ENCODE data around the gene NELL2. TPM values are rescaled to one million over a fixed set of nuclear protein-coding genes. Genes with fewer than 3 reads are reported as not detected.
"Not testable (repeated sequence)": the region's sequence is repeated elsewhere in the genome, so short reads cannot be mapped to it uniquely, and the experiment has no call there.

NELL2 gene
- polyA plus RNA-seq, 2 donors: 0.44 to 0.63 TPM

- H3K36me3 ChIP-seq (ENCODE audit: control insufficient read depth in 2 of 2, insufficient read depth in 2 of 2, low read length in 1 of 2): not testable (repeated sequence)
- 94 to 95% methylated on average over 22 of the region's 22 CpGs for WGBS, 2 donors
Measured at GRCh38 chr12:44686821-44687432, 189.2 kb downstream of the NELL2 start.

GRCh38 chr12:44677724-44678123, 198.4 kb downstream of the NELL2 start:
- Histone ChIP-seq H3K9me3 (ENCODE audit: control insufficient read depth in 2 of 2, insufficient read depth in 1 of 2, low read depth in 1 of 2, low read length in 1 of 2) (no peaks in the 10 kb centered on the region), H3K27me3 (ENCODE audit: control insufficient read depth in 1 of 2, insufficient read depth in 2 of 2, low read length in 2 of 2) (no peaks in the 10 kb centered on the region), H3K27ac (ENCODE audit: low read depth in 2 of 2, low read length in 1 of 2) (no peak overlapping the region), H3K4me1 (ENCODE audit: control insufficient read depth in 2 of 2, insufficient read depth in 2 of 2, low read length in 1 of 2) (no peaks in the 10 kb centered on the region), H3K36me3 (ENCODE audit: control insufficient read depth in 2 of 2, insufficient read depth in 2 of 2, low read length in 1 of 2) (no peaks in the 10 kb centered on the region), H3K4me3 (ENCODE audit: low read depth in 1 of 2, low read length in 2 of 2) (no peak overlapping the region)

More at GRCh38 chr12:44686821-44687432, 189.2 kb downstream of the NELL2 start:
- H3K4me3 ChIP-seq (ENCODE audit: low read depth in 1 of 2, low read length in 2 of 2); H3K9me3 ChIP-seq (ENCODE audit: control insufficient read depth in 2 of 2, insufficient read depth in 1 of 2, low read depth in 1 of 2, low read length in 1 of 2); H3K27ac ChIP-seq (ENCODE audit: low read depth in 2 of 2, low read length in 1 of 2); H3K4me1 ChIP-seq (ENCODE audit: control insufficient read depth in 2 of 2, insufficient read depth in 2 of 2, low read length in 1 of 2); H3K27me3 ChIP-seq (ENCODE audit: control insufficient read depth in 1 of 2, insufficient read depth in 2 of 2, low read length in 2 of 2): not testable (repeated sequence)

DNA sequence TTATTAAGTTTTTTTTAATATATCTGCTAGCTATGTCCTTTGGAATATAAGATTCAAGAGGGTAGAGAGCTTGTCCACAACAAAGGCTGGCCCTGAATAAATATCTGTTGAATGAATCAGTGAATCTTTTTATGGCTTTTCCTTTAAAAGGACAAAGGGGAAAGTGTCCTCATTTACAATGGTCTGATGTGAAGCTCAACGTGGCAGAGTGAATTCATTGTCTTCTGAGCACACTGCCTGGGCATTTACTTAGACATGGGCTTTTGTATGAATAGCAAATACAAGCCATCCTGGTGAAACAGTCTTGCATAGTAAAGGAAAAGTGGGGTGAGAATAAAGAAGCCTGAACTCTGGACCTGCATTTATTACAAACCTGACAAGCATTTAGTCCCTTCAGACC, 201.2 kb downstream of the NELL2 start:
- Histone ChIP-seq H3K4me1 (ENCODE audit: control insufficient read depth in 2 of 2, insufficient read depth in 2 of 2, low read length in 1 of 2) (no peaks in the 10 kb centered on the region), H3K4me3 (ENCODE audit: low read depth in 1 of 2, low read length in 2 of 2) (no peak overlapping the region)
- 13 to 14% methylated on average over 1 of the region's 1 CpG for WGBS, 2 donors

DNA sequence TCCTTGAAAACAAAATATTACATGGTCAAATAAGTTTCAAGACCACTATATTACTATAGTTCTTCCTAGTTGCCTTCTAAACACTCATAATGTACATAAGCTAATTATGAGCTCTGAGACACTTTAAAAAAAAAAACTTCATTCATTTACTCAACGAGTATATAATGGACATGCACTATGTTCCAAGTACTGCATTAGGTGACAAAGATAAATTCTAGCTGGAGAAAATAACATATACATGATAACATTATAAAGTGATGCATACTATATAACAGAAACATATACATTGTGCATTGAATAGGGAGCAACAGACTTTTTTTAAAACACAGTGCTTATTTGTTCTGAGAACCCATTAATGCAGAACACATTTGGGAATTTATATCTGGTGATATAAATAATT, 202.3 kb downstream of the NELL2 start:
- no peaks in the 10 kb centered on the region for H3K36me3 ChIP-seq (ENCODE audit: control insufficient read depth in 2 of 2, insufficient read depth in 2 of 2, low read length in 1 of 2)
- 54 to 64% methylated on average over 1 of the region's 1 CpG for WGBS, 2 donors

More for the DNA sequence above, 201.2 kb downstream of the NELL2 start:
- Histone ChIP-seq H3K27me3 (ENCODE audit: control insufficient read depth in 1 of 2, insufficient read depth in 2 of 2, low read length in 2 of 2) (no peaks in the 10 kb centered on the region), H3K36me3 (ENCODE audit: control insufficient read depth in 2 of 2, insufficient read depth in 2 of 2, low read length in 1 of 2) (no peaks in the 10 kb centered on the region), H3K27ac (ENCODE audit: low read depth in 2 of 2, low read length in 1 of 2) (no peak overlapping the region), H3K9me3 (ENCODE audit: control insufficient read depth in 2 of 2, insufficient read depth in 1 of 2, low read depth in 1 of 2, low read length in 1 of 2) (no peaks in the 10 kb centered on the region)

DNA sequence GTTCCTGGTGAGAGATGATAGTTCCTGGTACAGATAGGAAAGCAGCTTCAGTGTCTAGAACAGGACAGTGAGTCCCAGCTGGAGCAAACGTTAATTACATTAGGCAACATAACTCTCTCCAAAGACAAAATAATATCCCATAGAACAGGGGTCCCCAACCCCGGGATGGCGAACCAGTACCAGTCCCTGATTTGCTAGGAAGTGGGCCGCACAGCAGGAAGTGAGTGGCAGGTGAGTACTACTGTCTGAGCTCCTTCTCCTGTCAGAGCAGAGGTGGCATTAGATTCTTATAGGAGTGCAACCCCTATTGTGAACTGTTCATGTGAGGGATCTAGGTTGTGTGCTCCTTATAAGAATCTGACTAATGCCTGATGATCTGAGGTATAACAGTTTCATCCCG, 204.1 kb downstream of the NELL2 start:
- Histone ChIP-seq H3K4me1 (ENCODE audit: control insufficient read depth in 2 of 2, insufficient read depth in 2 of 2, low read length in 1 of 2) (no peaks in the 10 kb centered on the region), H3K4me3 (ENCODE audit: low read depth in 1 of 2, low read length in 2 of 2) (no peak overlapping the region), H3K27ac (ENCODE audit: low read depth in 2 of 2, low read length in 1 of 2) (no peak overlapping the region), H3K27me3 (ENCODE audit: control insufficient read depth in 1 of 2, insufficient read depth in 2 of 2, low read length in 2 of 2) (no peaks in the 10 kb centered on the region), H3K36me3 (ENCODE audit: control insufficient read depth in 2 of 2, insufficient read depth in 2 of 2, low read length in 1 of 2) (no peaks in the 10 kb centered on the region), H3K9me3 (ENCODE audit: control insufficient read depth in 2 of 2, insufficient read depth in 1 of 2, low read depth in 1 of 2, low read length in 1 of 2) (peaks cover 7 to 9% of the 10 kb centered on the region in 2 donors)
- 89 to 92% methylated on average over 5 of the region's 5 CpGs for WGBS, 2 donors

More for the DNA sequence above, 202.3 kb downstream of the NELL2 start:
- H3K4me1 ChIP-seq (ENCODE audit: control insufficient read depth in 2 of 2, insufficient read depth in 2 of 2, low read length in 1 of 2): no peaks in the 10 kb centered on the region
- H3K4me3 ChIP-seq (ENCODE audit: low read depth in 1 of 2, low read length in 2 of 2): no peak overlapping the region
- H3K27ac ChIP-seq (ENCODE audit: low read depth in 2 of 2, low read length in 1 of 2): no peak overlapping the region
- H3K27me3 ChIP-seq (ENCODE audit: control insufficient read depth in 1 of 2, insufficient read depth in 2 of 2, low read length in 2 of 2): no peaks in the 10 kb centered on the region
- H3K9me3 ChIP-seq (ENCODE audit: control insufficient read depth in 2 of 2, insufficient read depth in 1 of 2, low read depth in 1 of 2, low read length in 1 of 2): peaks cover 0 to under 1% of the 10 kb centered on the region in 2 donors

- Histone ChIP-seq H3K27ac (ENCODE audit: low read depth in 2 of 2, low read length in 1 of 2) (no peak overlapping the region), H3K4me1 (ENCODE audit: control insufficient read depth in 2 of 2, insufficient read depth in 2 of 2, low read length in 1 of 2) (no peaks in the 10 kb centered on the region), H3K9me3 (ENCODE audit: control insufficient read depth in 2 of 2, insufficient read depth in 1 of 2, low read depth in 1 of 2, low read length in 1 of 2) (peaks cover 7 to 9% of the 10 kb centered on the region in 2 donors), H3K36me3 (ENCODE audit: control insufficient read depth in 2 of 2, insufficient read depth in 2 of 2, low read length in 1 of 2) (no peaks in the 10 kb centered on the region), H3K27me3 (ENCODE audit: control insufficient read depth in 1 of 2, insufficient read depth in 2 of 2, low read length in 2 of 2) (no peaks in the 10 kb centered on the region), H3K4me3 (ENCODE audit: low read depth in 1 of 2, low read length in 2 of 2) (no peak overlapping the region)
- 87 to 92% methylated on average over 4 of the region's 4 CpGs for WGBS, 2 donors
Measured at GRCh38 chr12:44668443-44668842, 207.7 kb downstream of the NELL2 start.

GRCh38 chr12:44667461-44667860, 208.7 kb downstream of the NELL2 start:
- Histone ChIP-seq H3K27me3 (ENCODE audit: control insufficient read depth in 1 of 2, insufficient read depth in 2 of 2, low read length in 2 of 2) (no peaks in the 10 kb centered on the region), H3K36me3 (ENCODE audit: control insufficient read depth in 2 of 2, insufficient read depth in 2 of 2, low read length in 1 of 2) (no peaks in the 10 kb centered on the region), H3K4me1 (ENCODE audit: control insufficient read depth in 2 of 2, insufficient read depth in 2 of 2, low read length in 1 of 2) (no peaks in the 10 kb centered on the region), H3K27ac (ENCODE audit: low read depth in 2 of 2, low read length in 1 of 2) (no peak overlapping the region), H3K4me3 (ENCODE audit: low read depth in 1 of 2, low read length in 2 of 2) (no peak overlapping the region), H3K9me3 (ENCODE audit: control insufficient read depth in 2 of 2, insufficient read depth in 1 of 2, low read depth in 1 of 2, low read length in 1 of 2) (peaks cover 7 to 9% of the 10 kb centered on the region in 2 donors)
- WGBS, 2 donors: 69 to 81% methylated on average over 4 of the region's 4 CpGs

- 53 to 60% methylated on average over 2 of the region's 2 CpGs for WGBS, 2 donors
- no peak overlapping the region for H3K27ac ChIP-seq (ENCODE audit: low read depth in 2 of 2, low read length in 1 of 2)
- no peak overlapping the region for H3K4me3 ChIP-seq (ENCODE audit: low read depth in 1 of 2, low read length in 2 of 2)
- H3K36me3 ChIP-seq (ENCODE audit: control insufficient read depth in 2 of 2, insufficient read depth in 2 of 2, low read length in 1 of 2): no peaks in the 10 kb centered on the region
- H3K4me1 ChIP-seq (ENCODE audit: control insufficient read depth in 2 of 2, insufficient read depth in 2 of 2, low read length in 1 of 2): no peaks in the 10 kb centered on the region
- H3K9me3 ChIP-seq (ENCODE audit: control insufficient read depth in 2 of 2, insufficient read depth in 1 of 2, low read depth in 1 of 2, low read length in 1 of 2): peaks cover 4 to 5% of the 10 kb centered on the region in 2 donors
- no peaks in the 10 kb centered on the region for H3K27me3 ChIP-seq (ENCODE audit: control insufficient read depth in 1 of 2, insufficient read depth in 2 of 2, low read length in 2 of 2)
Measured at GRCh38 chr12:44663291-44663690, 212.8 kb downstream of the NELL2 start.

DNA sequence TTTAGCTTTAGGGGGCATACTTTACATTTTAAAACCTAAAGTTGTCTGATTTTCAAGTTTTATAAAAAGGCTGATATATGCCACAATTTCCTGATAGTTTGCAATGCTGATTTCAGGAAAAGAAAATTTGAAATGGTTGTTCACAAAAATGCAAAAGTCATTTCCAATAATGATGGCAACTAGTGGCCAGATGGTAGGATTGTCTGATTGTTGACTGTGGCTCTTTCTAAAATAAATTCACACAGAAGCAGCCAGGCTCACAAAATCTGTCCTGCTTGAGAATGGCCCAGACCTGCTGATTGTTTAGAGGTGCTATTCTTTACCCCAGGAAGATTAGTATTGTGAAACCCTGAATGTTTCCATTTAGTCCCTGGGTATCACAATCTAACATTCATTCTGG, 220.3 kb downstream of the NELL2 start:
- Histone ChIP-seq H3K27ac (ENCODE audit: low read depth in 2 of 2, low read length in 1 of 2) (no peak overlapping the region), H3K36me3 (ENCODE audit: control insufficient read depth in 2 of 2, insufficient read depth in 2 of 2, low read length in 1 of 2) (no peaks in the 10 kb centered on the region), H3K4me1 (ENCODE audit: control insufficient read depth in 2 of 2, insufficient read depth in 2 of 2, low read length in 1 of 2) (no peaks in the 10 kb centered on the region), H3K27me3 (ENCODE audit: control insufficient read depth in 1 of 2, insufficient read depth in 2 of 2, low read length in 2 of 2) (no peaks in the 10 kb centered on the region), H3K4me3 (ENCODE audit: low read depth in 1 of 2, low read length in 2 of 2) (no peak overlapping the region), H3K9me3 (ENCODE audit: control insufficient read depth in 2 of 2, insufficient read depth in 1 of 2, low read depth in 1 of 2, low read length in 1 of 2) (no peaks in the 10 kb centered on the region)
